ENCODE data around the gene ACE.

- TF ChIP-seq CTCF (IDR thresholded peaks at IDR 0.05 in 4 of 5, conservative IDR thresholded peaks at IDR 0.05 in 1 of 5) (no peak), POLR2A (IDR thresholded peaks at IDR 0.05) (no peak)
Observed at GRCh38 chr17:63488851-63489250, 12.0 kb downstream of the ACE start.

Data from gastrocnemius medialis (tissue), 4 donors.